AML-193 (cell line): ENCODE measurements around the gene KCNT2.
A peak's percentile ranks its signal among the peaks of the same experiment; 100 is the strongest.

Experiments used
- DNase-seq, 2 experiments: peaks; one replicate each; lab custom pipeline; 2025; lab: John Stamatoyannopoulos, UW

The KCNT2 gene

DNA sequence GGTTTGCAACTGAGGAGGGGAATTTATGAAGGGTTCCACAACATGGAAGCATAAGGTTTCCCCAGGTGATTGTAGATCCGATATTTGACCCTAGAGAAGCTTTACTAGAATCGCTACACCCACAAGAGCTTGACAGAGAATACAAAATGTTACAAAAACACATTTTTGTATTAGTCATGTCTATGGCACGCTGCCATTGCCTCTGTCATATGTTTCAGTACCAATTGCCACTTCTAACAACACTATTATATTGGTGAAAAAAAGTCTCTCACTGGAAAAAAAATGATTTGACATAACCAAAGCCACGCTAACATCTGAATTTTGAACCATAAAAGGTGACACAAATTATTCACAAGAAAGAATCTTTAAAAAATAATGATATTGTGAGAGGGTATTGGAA, 214.5 kb downstream of the KCNT2 start:
- no peak for DNase-seq

DNA sequence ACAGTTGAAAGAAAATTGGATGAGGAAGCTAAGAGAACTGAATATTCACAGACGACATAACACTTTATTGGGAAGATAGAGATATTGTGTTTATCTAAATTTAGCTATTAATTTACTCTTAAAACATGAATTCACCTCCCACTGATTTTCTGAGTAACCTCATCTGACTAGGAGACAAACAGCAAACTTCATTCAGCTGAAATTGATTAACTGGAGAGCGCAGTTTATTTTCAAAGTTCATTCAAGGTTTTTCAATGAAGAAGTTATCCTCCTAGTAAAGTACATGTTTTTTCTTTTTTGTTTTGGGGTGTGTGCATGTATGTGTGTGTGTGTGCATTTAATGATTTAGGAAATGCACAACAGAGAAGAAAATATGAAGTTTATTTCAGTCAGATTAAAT, 215.0 kb downstream of the KCNT2 start:
- no peak for DNase-seq

DNA sequence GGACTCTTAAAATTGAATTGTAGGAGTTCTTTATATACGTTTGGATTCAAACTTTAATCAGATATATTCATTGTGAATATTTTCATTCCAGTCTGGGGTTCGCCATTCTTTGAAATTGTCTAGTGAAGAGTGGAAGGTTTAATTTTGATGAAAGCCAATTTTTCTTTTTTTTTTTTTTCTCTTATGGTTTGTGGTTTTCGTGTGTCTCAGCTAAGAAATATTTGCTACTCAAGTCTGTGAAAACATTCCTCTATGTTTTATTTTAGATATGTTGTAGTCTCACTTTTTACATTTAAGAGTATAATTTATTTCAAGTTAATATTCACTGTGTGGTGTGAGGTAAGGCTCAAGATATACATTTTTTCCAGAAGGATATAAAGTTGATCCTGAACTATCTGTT, 220.5 kb downstream of the KCNT2 start:
- no peak for DNase-seq

DNA sequence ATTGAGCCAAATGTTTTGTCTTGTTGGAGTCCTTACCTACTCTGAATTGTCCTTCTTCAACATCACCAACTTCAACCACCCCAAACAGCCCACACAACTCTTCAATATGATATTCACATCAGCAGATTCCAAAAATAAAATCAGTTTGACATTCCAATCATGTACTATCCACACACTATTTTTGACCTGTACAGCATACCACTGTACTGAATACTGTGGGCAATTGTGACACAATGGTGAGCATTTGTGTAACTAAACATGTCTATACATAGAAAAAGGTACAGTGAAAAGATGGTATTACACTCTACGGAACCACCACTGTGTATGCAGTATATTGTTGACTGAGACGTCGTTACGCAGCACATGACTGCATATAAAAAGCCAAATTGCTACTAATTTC, 223.1 kb downstream of the KCNT2 start:
- no peak for DNase-seq

DNA sequence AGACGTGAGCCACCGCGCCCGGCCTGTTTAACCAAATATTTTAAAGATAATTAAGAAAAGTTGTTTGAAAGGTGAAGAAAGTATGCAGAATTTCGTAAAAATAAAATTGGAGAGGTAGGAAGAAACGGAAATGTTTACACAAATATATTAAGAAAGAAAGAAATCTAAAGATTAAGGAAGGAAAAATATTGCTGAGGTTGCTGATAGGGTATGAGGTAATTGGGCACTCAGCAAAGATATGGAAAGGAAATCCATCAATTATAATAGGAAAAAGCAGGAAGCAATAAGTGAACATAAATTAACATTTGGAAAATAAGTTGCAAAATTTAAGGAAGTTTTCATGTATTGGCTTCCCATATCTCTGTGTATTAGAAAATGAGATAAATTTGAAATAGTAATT, 225.9 kb downstream of the KCNT2 start:
- DNase-seq, result no peak

DNA sequence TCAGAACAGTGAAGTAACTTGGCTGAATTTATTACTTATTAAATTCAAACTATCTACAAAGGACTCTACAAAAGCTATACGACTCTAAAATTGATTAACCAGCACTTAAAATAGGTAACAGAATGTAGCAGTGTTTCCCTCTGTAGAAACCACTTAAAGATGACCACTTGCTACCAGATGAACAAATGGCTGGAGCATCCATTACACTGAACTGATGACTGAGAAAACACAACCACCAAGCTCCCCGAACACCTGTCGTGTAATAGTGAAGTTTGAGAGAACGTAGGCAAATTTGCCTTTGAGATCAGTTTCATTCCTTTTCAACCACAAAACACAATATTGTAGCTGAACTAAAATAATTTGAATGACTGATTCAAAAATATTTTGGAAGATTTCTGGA, 226.7 kb downstream of the KCNT2 start:
- DNase-seq, result no peak

DNA sequence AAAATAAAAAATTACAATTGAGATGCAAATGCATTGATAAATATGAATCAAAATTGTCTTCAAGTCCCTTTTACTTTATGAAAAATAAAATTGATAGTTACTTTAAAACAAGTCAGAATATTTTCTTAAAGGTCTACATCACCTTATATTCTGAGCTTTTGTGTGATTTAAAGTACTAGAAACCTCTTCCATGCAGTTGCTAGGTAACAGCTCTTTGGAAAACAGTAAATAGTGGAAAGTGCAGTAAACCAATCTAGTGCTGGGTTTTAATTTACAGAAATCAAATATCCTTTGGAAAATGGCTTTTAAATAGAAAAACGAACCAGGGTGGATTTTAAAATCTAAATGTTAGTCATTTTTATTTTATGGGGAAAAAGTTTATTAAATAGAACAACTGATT, 227.9 kb downstream of the KCNT2 start:
- no peak for DNase-seq

DNA sequence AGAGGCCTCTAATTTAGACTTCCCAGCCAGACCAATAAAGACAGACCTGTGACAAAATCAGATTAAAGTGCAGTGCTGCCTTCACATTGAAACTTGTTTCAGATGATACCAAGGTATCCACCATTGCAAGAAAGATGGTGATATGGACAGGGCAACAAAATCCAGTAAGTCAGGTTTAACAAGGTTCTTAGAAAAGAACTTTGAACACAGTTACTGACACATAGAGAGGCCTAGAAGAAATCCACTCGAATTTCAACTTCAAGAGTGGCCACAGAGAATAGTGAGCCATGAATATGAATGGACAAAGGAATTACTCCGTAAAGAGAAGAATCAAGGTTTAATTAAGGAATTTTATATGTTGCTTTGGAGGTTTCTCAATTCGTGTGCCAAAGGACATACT, 230.4 kb downstream of the KCNT2 start:
- DNase-seq, result no peak

DNA sequence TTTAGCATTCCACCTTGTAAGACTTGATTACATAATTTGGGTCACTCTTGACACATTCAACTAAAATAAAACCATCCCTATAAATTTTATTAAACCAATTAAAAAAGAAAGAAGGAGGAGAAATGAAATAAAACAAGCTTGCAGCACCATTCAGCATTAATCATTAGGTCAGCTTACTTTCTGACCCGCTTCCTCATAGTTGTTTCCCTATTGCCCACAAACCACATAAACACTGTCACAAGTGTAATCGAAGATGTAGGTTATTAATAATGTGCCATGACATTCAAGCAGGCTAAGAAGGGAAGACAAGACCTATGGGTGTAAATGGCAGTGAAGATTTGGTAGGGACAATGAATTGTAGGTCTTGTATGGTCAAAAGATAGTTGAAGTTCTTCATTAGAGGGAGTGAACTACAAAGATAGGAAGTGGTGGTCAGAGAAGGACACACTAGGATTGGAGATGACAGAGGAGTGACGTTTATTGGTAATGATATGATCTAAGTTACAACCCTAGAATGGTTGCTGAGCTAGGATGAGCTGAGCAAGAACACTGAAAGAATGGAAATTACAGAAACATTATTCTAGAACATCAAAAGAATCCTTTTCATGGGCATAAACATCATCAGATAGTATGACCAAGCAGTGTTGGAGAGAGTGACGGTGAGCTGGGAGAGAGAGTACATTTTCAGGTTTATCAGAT, 231.5 kb downstream of the KCNT2 start:
- no peak for DNase-seq

DNA sequence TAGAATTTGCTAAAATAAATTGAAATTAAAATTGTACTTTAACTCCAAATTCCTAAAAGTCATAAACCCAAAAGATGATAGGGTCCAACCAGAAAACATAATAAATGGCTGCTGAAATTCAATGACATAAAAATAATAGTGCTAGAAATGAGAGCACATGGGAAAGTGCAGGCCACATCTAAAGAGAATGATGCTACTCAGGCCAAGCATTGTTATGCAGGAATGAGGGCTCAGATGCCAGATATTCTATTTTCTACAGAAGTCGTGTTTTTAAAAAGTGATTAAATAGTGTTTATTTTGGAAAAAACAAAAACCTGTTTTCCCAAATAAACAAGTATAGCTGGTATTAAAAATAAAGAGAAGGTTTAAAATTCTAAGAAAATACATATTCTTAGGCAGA, 234.4 kb downstream of the KCNT2 start:
- no peak for DNase-seq

DNA sequence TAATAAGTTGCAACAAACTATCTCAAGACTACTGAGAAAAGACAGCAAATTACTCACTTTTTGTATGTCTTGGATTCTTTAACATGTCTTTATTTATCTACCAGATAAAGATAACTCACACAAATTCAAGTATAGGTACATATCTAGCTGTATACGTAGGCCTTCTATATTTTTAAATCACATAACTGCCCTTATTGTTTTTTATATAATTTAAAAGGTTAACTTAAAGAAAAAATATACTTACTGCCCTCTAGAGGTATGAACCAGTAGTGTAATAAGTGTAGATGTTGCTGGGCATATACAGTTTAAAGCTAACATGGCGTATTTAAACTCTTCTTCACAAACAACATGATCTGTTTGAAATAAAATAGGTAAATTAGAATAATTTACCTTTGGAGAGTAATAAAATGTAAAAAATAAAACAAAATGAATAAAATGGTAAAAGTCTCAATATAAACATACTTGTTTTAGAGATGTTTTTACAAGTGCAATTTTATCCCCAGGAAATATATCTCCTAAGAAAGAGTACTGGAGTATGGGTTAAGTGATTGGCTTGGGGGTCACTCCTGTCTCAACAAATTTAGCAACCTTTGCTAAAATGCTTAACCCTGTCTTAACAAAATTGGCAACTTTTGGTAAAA, 235.2 kb downstream of the KCNT2 start:
- DNase-seq, result peak; percentile 52 to 53

DNA sequence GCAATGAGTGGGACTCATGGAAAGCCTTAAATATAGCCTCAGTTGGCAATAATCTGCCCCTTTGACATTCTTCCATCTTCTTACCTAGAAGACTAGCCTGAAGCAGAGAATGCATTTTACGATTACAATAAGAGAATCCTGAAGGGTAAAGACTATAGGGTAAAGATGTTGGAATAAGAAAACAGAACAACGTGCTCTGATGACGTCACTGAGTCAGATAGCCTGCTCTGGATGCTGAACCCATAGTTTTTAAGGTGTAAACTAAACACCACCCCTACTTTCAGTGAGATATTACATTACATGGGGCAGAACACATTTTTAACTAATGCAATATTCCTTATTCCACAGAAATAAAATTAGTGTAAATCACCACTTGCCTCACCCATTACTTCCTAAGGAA, 240.4 kb downstream of the KCNT2 start:
- no peak for DNase-seq

DNA sequence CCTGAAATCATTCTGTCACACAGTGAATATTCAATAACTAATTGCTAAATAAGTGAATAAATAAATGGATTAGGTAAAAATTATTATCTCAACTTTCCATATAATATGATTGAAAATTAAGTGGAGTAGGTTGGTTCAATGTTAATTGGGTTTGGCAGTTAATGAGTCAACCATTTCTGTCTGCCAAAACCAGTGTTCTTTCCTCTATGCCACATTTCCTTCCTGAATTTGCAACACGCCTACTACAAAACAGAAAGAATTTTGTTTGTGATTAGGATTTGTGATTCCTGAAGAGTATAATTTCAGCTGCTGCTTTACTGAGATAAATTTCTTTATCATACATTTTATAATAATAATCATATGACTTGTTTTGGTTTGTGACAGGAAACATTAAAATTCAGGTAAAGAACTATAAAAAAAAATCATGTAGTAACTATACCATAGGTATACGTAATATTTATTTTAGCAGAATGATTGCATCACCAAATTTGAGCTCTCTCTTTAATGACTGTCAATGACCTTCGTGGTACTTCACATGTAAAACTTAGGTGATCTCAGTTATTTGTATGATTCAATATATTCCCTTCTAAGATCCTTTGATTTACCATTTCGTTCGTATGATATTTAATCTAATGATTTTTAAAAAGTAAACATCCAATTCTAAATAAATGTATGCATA, 241.3 kb downstream of the KCNT2 start:
- peak in 1 of 2 experiments; percentile 15 for DNase-seq

DNA sequence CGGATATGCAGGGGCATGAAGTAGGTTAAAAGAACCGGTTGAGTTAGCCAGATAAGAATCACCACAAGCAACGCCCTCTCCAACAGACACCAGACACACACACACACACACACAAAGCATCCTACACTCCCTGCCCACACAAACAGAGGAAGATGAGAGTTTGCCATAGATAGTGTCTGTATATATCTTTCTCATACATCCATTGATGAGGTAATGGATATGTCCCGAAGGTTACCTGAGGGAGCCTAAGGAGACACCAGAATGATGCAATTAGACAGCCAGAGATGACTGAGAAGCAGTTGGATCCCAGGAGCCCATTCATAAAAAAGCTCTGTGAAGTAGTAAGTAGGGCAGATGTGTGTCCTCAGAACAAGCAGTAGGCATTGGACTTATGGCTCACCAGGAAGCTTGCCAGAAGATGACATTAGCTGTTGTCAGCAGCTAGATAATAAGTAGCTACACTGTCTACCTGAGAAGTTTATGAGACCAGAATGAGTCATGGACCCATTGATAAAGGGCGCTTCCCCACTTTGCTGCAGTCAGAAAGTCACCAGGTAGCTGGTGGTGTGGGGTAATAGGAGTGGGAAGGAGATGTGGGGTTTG, 247.0 kb downstream of the KCNT2 start:
- no peak for DNase-seq

DNA sequence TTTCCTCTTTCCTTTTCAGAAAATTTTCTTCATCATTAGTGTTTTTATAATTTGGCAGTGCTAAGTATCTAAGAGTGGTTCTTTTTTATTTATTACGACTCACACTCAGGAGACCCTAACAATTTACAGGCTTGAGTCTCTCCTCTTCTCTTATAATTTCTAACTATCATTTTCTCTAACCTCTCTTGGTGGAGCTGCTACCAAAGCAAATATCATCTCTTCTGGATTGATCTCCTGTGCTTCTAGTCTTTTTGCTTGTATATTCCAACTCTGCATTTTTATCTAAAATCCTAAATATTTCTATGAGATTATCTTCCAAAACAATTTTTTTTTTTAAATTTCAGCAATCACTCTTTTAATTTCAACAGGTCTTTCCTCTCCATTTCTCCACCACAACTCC, 250.3 kb downstream of the KCNT2 start:
- DNase-seq, result no peak

DNA sequence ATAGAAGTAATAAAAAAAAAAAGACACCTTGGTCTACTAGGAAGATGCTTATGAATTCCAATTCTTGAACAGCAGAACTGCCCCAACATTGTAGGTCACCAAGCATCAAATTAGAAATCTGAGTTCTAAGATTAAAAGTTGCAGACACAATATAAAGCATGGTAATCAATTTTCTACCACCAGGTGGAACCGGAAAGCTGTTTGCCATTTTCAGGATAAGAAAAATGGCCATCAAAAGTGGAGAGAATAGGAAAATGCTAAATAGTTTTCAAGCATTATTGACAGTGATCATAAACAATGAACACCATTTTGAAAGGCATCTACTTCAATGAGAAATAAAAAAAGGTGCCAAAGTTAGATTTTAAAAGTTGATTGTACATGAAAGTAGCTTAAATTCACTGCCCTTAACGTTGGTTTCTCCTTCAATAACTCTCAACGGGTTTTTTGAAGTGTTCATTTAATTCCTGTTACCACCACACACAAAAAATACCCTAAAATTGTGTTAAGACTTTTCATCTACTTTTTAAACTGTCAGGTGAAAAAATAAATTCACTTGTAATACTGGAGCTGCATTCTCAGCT, 252.9 kb downstream of the KCNT2 start:
- DNase-seq, result peak; percentile 4 to 7

DNA sequence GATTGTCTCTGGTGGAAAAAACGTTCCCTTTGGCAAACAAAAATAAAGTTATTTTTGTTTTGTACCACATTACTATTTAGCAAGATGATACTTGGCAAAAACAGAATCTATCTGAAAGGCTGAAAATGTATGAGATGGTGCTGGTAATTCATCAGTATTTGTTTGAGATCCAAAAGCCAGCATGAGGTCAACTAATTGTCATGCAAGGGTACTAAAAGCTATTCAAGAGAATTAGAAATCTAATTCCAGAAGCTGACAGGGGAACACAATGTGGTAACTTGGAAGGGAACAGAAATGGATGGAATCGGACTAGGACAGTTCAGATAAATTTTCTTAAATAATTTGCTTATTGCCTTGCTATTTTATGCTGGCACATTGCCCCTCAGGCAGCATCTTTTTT, 263.8 kb downstream of the KCNT2 start:
- no peak for DNase-seq

DNA sequence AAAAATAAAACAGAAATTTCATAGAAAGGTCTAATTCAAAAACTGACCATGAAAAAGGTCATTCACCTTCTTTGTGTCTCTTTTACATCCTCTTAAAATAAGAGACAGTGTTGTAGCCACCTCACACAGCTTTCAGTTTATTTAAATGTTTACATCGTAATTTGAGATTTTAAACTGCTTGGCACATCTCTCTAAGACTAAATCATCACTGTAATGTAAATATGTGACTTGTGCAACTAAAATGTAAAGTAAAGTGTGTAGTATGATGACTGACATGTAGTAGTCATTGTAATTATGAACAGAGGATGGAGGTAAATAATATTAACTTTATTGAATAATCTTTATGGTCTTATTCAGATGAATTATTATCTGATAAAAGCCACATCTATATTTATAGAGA, 283.9 kb downstream of the KCNT2 start:
- DNase-seq, result no peak

DNA sequence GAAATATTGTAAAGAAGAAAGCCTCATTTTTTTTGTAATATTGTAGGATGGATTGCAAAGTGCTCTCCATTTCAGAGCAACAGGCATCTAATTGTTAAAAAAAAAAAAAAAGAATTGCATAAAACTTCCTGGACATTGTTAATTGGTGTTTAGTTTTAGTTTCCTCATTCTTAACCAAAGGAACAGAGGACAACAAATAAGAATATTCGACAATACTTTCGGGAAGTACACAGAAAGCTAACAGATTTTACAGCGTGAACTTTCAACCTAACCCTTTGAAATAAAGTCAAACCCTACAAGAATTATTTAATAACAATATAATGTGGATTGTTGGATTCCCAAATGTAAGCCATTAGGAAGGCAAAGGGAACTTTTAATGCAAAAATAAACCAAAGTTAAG, 284.4 kb downstream of the KCNT2 start:
- no peak for DNase-seq

DNA sequence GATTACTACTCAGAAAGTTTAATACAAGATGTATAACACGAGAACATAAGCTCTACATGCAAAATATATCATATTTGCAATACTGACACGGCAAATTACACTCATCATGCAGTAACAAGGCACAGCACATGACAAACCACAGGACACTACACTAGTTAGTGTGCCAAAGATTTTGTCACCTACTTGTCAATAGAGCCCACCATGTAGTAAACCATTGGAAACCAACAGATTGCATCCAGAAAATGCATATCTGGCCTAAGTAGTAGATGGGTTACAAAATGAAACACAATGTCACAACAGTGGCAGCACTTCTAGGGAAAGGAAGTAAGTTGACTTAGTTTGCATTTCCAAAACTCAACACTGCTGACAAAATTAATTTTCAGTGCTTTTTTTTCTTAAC, 288.9 kb downstream of the KCNT2 start:
- DNase-seq, result no peak

DNA sequence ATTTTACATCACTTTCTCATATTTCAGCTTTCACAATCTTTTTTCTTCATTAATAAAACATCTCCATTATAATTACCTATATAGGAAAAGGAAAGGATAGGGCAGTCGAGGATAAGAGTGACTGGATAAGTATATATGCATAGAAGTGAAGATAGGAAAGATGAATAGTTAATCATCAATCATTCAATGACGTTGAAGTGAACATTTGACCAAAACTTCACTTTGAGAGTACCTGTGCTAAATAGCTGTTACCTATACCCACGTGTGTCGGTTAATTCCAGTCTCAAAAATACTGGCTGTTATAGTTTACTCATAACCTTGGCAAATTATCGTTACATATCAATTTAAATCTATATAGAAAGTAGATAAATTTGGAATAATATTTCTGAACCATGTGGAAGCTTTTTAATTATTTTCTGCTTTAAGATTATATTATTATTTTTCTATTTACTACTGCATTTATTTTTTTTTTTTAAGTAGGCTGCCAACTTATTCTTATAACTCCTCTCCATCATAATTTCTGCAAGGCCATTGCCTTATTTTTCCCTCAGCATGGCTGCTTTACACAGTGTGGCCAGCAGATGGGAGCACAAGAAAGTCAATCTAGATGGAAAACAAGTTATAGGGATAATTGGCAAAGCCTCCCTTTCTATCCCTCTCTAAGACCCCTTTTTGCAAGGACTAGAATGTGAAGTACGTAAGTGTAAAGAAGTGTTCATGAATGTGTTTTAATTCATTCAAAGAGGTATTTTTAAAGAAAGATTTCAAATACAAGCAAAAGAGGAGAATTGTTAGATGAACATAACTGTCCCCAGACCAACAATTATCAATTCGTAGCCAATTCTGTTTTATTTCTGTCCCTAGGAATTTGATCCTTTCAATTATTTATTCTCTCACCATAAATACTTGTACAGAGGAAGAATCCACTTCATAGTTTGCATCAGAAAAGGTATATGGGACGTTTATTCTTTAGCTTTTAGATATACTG, 290.4 kb downstream of the KCNT2 start:
- DNase-seq, result peak; percentile 15 to 32

DNA sequence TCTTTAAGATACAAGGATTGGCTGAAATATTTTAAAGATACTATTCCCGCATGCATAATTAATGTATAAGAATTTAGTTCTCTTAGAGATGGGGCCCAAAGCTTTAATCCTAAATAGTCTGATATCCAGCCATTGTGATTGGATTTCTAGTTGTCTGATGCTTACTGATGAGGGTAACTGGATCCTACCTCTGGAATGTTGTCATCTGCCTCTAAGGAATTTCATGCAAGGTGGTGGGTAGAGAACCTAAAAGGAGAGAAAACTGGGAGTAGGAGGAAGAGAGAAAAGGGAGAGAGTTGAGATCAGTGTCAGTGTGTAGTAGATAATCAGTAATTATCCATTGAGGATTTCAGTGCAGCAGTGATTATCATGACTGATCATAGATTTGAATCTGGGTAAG, 295.5 kb downstream of the KCNT2 start:
- no peak for DNase-seq
